Stimulated activated CD8-positive, alpha-beta memory T cell treated with anti-CD3 and anti-CD28 coated beads, Interleukin-15, amount 100 ng/mL, for 4 hours (primary cell): ENCODE results near the gene NRF1.
"Not testable (repeated sequence)": the region's sequence is repeated elsewhere in the genome, so short reads cannot be mapped to it uniquely, and the experiment has no call there.

Source experiments
- DNase-seq, 2 donors: peaks; one replicate each; pipeline ENCODE4 v3.0.0-alpha.2; 2020; ENCODE audit warnings: low read depth in 2 of 2

The NRF1 gene

DNA sequence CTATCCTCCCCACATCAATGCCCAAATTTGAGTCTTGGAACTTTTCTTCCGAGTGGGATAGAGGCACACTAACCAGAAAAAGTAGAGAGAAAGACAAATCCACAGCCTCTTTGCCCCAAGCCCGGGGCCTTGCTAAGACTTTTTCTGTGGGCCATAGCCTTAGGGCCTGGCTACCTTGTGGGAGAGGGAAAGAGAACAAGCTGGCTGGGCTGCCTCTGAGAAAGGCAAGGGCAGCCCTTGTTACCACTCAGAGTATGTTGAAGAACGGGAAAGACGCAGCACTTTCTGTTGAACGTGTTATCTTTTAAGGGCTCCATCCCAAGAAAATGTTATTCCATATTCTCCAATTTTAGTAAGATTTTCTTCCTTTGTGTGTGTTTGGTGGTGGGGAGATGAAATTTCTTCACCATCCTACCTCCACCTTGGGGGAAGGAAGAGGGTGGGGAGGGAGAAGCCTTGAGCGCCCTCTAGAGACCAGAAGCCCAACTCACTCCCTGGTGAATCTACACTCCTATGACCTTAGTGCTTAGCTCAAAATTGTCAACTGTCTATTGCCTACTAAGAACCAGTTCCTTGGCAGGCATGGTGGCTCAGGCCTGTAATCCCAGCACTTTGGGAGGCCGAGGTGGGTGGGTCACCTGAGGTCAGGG lies 3.9 kb upstream of the NRF1 start:
- no peak for DNase-seq

- no peak for DNase-seq
Observed at GRCh38 chr7:129609666-129610065, 1.9 kb upstream of the NRF1 start.

DNA sequence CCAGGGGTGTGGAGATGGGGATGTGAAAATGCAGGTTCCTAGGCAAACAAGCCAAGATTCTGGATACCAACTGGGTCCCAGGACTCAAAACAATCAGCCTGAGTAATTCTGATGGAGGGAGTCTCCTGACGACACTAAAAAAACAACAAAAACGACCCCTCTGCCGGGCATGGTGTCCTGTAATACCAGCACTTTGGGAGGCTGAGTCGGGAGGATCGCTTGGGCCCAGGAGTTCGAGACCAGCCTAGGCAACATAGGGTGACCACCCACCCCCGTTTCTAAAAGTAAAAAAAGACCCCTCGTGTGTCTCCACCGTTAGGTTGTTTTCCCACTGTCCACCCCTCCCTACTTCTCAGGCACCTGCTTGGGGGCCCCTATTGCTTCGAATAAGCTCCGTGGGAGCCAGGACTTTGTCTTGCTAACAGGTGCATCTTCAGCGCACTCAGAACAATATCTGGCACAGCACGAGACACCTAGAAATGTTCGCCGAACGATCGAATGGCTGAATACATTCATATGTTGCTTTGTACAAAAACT lies 743 bp upstream of the NRF1 start:
- DNase-seq: no peak

DNA sequence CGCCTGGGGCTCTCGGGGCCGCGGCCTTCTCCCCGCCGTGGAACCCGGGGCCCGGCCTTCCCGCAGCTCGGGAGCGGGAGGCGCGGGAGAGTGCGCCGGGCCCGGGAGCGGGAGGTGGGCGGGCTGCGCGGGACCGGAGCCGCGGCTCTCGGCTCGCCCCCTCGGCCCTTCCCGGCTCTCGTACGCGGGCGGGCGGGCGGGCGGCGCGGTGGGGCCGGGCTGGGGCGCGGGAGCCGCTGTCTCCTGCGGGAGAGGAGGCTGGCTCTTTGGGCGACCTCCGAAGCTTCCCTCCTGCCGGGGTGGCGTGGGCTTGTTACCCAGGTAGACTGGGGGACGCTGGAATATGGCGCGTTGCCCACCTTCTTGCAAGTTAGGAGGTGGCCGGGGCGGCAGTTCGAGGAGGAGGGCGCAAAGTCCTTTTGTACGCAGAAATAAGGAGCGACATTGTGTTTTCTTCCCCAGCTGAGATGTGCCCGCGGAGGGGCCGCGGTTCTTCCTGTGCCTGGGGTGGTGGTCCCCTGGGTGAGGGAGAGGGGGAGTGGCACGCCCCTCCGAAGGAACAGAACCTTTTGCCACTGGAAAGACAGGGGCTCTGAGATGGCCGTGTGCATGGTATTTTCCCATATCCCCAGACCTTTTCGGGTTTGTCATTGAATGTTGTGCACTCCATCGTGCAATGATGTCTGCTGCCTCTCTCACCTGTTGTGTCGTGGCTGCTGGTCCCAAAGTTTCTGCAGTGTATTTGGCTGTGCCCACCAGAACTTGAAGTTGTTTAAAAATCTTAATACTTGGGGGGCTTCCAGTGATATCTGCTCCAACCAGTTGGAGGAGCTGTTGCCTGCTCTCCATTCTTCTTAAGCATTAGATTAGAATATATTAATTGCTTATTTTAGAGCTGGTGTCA lies 844 bp downstream of the NRF1 start:
- peak in 1 of 2 donors; percentile 3 for DNase-seq

GRCh38 chr7:129613016-129613337 lies 1.5 kb downstream of the NRF1 start:
- DNase-seq: no peak

GRCh38 chr7:129615018-129615417 lies 3.5 kb downstream of the NRF1 start:
- DNase-seq: no peak

- no peak for DNase-seq
Observed at GRCh38 chr7:129616530-129616929, 5.0 kb downstream of the NRF1 start.

DNA sequence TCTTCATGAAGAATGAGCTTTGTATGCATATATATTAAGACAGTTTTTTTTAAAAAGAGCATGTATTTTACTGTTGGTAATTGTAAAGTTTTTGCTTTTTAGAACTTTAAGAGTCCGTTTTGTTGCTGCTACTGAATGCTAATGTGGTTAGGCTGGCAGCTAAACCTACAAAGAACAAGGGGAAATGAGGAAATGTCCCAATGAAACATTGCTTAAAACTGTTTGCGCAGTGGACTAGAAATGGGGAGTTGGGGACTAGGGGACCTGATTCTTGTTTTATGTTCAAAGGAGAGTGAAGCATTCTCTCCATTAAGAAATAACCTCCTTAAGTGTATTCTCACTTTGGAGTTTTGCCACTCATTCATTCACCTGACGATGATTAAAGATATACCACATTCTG lies 5.7 kb downstream of the NRF1 start:
- no peak for DNase-seq

GRCh38 chr7:129617652-129618051 lies 6.1 kb downstream of the NRF1 start:
- DNase-seq: no peak

- DNase-seq: no peak
Observed at GRCh38 chr7:129626896-129627295, 15.4 kb downstream of the NRF1 start.

GRCh38 chr7:129630341-129630740 lies 18.8 kb downstream of the NRF1 start:
- no peak for DNase-seq

GRCh38 chr7:129634361-129635034 lies 23.0 kb downstream of the NRF1 start:
- DNase-seq: no peak

DNA sequence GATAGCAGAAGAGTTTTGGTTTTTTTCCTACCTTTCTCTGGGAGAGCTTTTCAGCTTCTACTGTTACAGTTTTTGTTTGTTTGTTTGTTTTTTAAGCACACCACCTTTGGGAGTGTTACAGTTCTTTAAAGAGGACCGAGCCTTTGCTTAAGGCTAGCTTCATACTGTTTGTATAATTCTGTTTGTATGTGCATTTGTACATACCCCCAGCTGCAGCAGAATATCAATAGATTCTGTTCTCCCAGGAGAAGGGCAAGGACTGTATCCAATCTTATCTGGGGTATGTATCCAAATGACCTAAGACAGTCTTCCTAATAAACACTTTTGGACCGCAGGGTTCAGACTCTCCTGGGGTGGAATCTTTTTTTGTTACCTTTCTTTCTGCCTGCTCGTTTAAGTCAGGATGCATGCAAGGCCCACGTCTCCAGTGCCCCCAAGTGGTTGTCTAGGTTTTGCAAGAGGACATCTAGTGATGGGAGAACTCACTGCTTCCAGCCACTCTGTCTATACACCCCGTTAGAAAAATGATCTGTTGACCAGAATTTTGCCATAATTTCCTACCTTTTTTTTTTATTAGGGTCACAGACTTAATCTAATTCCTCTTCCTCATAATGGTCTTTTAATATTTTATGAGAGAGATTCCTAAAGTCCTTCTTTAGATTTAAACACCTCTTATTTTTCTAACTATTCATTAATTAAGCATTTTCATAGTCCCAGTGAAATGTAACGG lies 23.9 kb downstream of the NRF1 start:
- peak; percentile 13 to 45 for DNase-seq

- DNase-seq: not testable (repeated sequence)
Observed at GRCh38 chr7:129636030-129636550, 24.6 kb downstream of the NRF1 start.

DNA sequence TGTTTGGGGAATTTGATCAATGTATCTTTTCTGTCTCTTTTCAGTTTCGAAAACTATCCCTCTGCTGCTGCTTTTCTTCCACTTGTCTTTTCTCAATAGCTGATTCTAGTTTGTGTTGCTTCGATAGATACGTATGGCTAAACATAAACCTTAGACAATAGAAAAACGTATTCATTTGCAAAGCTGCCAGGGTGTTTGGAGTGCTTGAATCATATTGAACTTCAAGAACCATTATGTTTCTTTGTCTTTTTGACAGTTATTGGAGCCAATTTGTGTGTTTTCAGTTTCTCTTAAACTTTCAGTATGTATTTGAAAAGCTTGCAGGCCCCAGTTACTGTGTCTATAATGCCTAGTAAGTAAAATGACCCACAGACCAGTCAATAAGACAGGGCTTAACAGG lies 25.1 kb downstream of the NRF1 start:
- DNase-seq: no peak

DNA sequence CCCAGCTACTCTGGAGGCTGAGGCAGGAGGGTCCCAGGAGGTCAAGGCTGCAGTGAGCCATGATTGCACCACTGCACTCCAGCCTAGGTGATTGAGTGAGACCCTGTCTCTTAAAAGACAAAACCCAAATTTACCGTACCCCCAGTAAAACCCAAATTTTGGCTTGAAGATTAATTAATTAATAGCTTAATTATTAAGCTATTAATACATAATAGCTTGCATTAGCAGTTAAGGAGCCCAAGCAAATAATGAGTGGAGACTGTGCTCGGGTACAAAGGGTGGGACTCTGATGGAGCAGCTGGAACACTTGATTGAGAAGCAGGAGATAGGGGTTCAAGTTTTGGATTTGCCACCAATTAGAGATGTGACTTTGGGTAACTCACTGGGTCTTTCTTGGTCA lies 28.9 kb downstream of the NRF1 start:
- DNase-seq: no peak

DNA sequence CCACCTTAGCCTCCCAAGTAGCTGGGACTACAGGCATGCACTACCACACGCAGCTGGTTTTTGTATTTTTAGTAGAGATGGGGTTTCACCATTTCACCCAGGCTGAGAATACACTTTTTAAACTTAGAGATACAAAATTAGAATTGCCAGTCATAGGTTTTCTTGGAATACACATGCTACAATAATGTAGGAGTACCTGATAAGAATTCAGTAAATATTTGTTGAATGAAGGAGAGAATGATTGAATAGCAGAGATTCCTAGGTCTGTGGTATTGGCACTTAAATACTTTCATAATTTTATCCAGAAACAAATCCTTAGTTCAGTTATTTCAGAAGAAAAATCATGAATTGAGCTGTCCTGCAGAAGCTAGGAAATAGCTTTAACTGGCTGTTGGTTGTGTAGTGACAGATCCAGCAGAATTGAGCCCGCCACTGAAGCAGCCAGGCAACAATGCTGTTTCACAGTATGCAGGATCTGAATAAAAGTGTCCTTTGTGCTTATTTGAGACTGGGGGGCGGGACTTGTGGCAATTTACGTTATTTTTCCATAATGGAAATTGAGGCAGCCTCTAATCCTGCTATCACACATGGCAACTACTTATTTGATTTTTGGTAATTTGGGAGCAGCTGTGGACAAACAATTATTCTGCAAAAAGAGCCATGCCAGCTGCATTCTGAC lies 31.5 kb downstream of the NRF1 start:
- DNase-seq: no peak

DNA sequence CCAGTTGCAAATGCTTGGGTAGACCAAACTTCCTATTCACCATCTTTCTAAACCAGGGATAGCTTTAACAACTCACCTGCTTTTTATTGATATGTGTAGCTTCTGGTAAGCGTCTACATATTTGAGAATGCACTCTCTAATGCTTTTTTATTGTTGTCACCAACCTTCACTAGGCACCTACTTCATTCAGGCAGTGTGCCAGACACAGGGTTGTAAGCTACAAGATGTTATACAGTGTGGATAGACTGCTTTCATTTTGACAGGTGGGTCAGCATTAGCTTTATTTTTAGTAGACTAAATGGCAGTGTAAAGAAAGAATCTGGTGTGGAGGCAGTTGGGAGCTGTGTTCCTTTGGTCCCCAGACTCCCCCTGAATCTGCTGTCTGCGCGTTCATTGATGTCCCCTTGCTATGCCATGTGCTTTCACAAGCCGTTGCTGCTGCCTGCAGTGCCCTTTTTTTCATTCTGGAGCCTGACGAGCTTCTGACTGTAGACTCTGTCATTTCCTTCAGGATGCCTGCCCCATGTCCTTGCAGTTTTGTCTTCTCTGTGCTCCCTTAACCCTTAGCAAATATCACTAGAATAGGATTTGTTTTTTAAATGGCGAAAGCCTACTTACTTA lies 32.1 kb downstream of the NRF1 start:
- DNase-seq: no peak

GRCh38 chr7:129644634-129645230 lies 33.2 kb downstream of the NRF1 start:
- no peak for DNase-seq

GRCh38 chr7:129646369-129647021 lies 35.0 kb downstream of the NRF1 start:
- no peak for DNase-seq
